Measurements from ENCODE around the gene PEX11A.

GRCh38 chr15:89695198-89695597, 4.6 kb upstream of the PEX11A start:
- no peak for TF ChIP-seq POLR2AphosphoS5 (IDR thresholded peaks at IDR 0.05)
- no peak for TF ChIP-seq POLR2A (IDR thresholded peaks at IDR 0.05)

All from sigmoid colon (tissue), 4 donors.